GM18868 (cell line): ENCODE measurements around the gene ATP8A2.
"Not testable (repeated sequence)": the region's sequence is repeated elsewhere in the genome, so short reads cannot be mapped to it uniquely, and the experiment has no call there.

ENCODE experiments used
- ATAC-seq: cut with Tn5 transposase; IDR thresholded peaks from one replicate; pipeline ENCODE4 v1.9.1; 2021; ENCODE audit warnings: mild to moderate bottlenecking, moderate library complexity; ENCODE audit not compliant: unreplicated experiment

Gene ATP8A2

DNA sequence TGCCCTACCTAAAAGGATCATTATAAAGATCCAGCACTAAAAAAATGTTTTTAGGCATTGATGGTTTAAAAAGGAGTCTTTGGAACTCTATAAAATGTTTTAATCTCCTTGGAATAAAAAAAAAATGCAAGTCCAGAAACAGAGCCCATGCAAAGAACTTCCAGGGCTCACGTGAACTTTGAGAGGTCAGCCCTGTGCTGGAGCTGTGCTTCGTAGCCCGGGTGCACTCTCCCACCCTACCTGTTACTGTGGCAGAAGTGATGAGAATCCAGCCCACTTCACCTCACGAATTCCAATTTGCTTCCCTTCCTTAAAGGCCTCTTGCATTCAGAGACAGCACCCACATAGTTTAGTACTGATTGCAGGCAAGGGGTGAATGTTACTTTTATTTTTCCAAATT lies 412.3 kb downstream of the ATP8A2 start:
- no peak for ATAC-seq

DNA sequence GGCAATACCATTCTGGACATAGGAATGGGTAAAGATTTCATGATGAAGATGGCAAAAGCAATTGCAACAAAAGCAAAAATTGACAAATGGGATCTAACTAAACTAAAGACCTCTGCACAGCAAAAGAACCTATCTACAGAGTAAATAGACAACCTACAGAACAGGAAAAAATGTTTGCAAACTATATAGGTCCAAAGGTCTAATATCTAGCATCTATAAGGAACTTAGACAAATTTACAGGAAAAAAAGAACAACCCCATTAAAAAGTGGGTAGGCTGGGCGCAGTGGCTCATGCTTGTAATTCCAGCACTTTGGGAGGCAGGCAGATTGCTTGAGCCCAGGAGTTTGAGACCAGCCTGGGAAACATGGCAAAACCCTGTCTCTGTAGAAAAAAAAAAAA lies 418.4 kb downstream of the ATP8A2 start:
- ATAC-seq: not testable (repeated sequence)

DNA sequence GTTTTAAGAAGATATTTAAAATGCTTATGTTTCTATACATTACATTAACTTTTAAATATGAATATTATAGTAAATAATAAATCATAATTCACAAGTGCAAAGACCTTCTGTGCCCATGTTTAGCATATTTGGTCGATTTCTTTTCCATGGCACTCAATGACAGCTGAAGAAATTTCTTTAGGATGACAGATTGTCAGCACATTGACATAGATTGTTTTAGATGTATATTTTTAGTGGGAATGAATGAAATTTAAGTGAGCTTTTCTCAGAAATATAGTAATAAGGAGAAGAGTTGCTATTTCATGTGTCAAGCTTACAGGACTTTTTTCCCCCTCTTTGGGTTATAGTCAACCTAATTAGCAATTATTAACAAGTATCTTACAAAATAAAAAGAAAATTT lies 423.5 kb downstream of the ATP8A2 start:
- ATAC-seq: no peak

DNA sequence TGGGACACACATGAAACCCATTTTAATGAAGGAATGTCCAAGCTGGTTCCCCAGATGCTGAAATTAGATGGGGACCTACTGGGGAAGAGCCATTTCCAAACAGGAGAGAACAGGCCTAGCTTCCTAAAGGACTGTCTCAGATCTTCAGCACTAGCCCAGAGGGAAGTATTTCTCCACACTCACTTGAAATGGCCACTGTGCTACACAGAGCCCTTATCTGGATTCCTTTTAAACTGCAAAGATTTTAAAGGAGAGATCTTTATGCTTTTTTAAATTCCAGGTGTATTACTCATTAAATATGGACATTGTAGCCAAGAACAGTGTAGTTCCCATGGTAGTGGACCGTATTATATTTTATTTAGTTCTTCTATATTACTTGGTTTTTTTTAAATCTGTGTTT lies 424.7 kb downstream of the ATP8A2 start:
- no peak for ATAC-seq

DNA sequence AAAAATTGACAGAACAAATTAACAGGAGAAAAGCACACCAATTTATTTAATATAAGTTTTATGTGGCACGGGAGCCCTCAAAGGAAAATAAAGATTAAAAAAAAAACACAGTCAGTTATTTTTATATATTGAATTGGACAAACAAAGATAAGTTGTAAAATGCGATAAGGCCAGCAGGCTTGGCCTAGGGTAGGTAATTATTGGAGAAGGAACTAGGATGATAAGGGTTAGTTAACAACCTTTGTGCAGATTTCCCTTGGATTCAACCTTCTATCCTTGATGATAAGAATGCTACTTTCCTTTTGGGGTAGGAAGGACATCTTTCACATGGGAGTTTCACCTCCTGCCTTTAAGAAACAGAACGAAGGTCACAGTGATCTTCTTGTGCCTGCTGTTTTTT lies 427.2 kb downstream of the ATP8A2 start:
- ATAC-seq: no peak

DNA sequence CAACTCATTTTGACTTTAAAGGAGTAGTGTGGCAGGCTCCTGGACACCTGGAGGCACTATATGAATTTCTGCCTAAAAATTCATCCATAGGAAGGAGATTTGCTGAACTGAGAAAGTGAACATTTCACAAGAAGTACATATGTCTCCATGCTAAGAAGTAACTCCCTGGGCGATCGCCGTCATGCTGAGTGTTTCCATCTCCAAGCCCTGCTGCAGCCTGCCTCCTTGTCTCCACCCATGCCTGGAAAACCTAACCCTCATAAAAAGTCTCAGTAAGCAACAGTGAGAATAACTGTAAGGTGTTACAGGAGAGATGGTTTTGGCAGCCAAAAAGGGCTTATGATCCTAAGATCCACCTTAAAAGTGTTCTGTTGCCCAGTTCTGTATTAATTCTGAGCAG lies 428.7 kb downstream of the ATP8A2 start:
- no peak for ATAC-seq

DNA sequence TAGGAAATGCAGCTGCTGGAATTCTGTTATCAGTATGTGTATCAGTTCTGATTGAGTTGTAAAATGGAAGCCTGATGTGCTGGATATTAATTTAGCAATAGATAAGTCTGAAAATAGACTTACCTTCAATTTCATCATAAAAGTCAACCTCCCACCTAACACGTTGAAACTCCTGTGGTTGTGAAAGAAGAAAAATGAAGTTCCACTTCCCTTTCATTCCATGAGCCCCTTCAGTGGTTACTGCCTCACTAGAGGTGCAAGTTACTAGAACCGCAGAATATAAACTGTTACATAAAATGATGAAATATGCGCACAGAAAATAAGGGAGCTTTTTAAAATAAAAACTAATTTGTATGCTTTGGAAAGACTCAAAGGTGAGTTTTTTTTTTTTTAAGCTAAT lies 430.8 kb downstream of the ATP8A2 start:
- no peak for ATAC-seq

DNA sequence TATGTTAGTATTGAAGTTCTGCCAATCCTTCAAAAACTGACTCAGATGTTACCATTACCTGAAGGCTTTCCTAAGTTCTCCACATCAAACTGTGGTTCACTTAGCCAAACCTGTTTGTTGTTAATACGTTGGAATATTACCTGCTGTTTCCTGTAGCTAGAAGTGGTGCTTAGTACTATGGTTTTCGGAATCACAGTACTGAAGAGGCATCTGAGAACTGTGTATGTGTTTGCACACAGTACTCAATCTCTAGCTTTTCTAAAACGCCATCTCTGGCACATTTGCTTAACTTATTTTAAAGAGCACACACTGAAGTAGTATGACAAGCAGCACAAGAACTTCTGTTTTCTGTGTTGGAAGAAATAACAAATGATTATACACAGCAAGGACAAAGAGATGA lies 431.9 kb downstream of the ATP8A2 start:
- no peak for ATAC-seq

DNA sequence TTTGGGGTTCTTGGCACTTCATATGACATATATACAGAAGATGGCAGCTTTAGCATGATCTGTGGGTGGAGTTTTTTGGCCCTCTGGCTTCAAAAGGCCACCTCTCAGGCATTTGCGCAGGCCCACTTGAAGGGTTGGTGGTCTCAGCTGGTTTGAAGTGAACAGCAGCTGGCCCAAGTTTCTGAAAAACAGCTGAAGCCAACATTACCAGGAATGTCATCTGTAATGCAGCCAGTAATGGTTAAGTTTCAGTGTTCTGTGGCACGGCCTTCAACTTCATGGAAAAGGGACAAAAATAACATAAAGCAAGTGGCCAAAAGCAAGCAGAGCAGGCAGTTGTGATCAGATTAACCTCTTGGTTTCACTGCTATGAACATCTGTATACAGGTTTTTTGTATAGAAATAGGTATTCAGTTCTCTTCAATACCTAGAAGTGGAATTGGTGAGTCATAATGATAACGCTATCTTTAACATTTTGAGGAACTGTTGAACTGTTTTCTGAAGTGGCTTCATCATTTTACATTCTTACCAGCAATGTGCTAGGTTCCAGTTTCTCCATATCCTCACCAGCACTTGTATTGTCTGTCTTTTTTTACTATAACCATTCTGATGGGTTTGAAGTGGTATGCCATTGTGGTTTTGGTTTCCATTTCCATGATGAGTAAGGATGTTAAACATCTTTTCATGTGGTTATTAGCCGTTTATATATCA lies 434.6 kb downstream of the ATP8A2 start:
- peak; percentile 54 for ATAC-seq

DNA sequence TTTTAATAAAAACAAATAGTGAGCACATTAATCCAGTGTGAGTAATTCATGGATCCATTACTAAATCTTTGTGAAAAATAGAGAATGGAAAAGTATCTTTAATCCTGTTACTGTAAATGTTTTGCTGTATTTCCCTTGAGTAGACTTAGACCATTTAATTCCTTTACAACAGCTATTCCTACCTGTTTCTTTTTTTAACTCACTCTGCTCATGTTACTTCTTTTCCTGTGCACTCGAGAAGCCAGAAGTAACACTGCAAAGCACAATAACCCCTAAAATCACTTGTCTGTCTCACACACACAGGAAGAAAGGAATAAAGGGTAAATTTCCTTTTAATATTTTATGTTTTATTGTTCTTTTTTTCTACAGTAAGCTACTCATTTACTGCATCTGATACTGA lies 435.8 kb downstream of the ATP8A2 start:
- ATAC-seq: no peak

DNA sequence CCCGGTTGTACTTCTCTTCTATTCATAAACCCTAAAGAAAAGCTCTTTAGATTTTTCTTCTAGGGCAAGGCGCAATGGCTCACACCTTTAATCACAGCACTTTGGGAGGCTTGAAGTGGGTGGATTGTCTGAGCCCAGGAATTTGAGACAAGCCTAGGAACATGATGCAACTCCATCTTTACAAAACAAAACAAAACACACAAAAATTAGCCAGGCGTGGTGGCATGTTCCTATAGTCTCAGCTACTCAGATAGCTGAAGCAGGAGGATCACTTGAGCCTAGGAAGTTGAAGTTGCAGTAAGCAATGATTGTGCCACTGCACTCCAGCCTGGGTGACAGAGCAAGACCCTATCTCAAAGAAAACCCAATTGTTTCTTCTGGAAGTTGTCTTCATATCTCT lies 439.7 kb downstream of the ATP8A2 start:
- ATAC-seq: no peak

DNA sequence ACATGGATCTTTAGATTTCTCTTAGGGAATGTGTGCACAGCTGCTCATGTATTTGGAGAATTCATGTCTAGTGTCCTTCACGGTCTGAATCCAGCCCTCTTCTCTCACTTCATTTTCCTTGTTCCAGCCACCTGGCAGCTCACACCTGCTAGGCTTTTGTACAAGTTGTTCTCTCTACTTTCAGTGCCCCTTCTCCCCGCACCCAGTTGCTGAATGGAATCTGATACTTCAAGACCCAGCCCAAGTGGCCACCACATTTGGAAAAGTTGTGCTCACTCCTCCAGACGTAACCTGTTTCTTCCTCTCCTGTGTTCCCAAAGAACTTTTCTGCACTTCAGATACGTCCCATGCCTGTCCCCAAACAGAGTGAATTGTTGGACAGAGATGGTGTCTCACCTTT lies 444.5 kb downstream of the ATP8A2 start:
- no peak for ATAC-seq

DNA sequence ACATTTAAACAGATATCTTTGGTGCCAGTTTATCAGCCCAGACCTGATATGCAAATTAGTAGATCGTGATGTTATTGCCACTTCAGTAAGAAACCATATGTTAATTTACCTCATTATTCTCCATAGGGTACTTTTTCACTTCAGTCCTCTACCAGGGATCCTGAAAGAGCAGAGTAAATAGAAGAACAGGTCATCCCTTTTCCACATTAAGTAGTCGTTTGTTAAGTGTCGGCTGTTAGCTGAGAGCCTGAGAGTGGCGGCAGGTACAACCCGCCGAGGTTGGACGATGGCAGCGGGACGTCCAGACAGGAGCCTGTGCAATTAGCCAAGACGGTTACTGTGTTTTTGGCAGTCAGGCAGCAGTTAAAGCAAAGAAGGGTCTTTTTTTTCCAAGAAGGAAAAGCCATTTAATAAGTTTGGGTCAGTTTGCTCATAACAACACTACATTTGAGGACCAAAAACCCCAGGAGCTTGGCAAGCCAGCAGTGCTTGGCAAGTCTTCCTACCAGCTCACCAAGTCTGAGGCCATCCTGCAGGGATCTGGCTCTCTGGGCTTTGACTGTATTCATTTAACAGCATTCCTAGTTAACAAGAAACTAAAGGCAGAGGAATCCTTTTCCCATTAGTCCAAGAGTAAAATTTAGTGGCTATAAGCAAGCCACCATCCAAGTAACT lies 448.2 kb downstream of the ATP8A2 start:
- ATAC-seq: no peak

DNA sequence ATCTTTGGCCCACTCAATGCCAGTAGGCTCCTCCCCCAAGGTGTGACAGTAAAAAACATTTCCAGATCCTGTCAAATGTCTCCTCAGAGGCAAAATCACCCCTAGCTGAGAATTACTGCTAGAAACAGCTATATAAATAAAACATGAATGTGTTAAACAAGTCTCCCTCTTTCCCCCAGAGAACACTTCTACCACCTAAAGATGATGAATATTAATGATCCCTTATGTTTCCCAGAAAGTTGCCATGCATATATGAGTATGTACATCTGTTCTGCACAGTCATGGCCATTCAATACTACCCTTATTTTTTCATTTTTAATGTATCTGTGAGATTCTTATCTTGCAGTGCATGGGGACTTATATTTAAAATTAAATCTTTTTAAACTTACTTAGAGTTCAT lies 450.0 kb downstream of the ATP8A2 start:
- ATAC-seq: no peak

DNA sequence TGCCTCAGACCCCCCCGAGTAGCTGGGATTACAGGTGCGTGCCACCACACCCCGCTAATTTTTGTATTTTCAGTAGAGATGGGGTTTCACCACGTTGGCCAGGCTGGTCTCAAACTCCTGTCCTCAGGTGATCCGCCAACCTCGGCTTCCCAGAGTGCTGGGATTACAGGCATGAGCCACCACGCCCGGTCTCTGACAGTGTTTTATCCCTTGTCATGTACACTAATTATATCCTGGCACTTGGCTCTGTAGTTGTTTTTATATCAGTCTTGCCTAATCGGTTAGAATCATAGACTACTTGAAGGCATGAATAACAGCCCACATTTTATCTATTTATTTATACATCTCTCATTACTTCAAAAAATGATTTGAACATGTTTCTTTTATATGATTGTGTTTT lies 455.4 kb downstream of the ATP8A2 start:
- not testable (repeated sequence) for ATAC-seq

DNA sequence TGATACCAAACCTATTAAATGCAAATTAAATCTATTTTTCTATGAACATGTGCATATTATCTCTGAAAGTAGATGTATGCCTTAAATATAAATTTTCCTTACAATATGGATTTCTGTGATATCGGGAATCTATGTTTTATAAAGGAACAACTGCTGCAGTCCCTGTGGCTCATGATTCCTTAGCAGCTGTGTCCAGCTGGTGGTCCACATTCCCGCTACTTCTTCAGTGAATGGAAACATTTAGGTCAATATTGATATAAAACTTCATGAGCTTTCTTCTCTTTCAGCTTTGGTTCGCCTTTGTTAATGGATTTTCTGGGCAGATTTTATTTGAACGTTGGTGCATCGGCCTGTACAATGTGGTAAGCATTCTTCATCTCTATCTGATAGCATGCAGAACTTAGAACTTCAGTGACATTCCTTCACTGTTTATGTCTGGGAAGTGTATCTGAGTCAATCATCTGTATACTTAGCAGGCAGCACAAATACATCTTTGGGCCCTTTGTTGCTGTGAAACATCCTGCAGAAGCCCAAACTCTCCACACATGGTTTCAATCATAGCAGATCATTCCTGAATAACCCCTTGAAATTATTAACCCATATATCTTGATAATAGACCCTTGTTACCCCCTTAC lies 456.2 kb downstream of the ATP8A2 start:
- ATAC-seq: no peak

DNA sequence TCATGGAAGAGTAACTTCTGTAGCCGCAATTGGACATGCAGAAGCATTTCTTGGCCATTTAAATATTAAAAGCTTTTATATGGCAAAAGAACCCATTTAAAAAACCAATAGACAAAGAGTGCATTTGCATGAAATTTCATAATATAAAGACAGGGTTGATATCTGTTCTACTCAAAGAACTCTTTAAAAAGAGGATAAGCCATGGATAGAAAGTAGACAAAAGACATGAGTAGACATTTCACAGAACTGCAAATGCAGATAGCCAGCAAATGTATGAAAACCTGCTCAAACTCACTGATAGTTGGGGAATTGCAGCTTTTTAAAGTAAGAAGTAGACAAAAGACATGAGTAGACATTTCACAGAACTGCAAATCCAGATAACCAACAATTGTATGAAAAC lies 462.0 kb downstream of the ATP8A2 start:
- no peak for ATAC-seq

DNA sequence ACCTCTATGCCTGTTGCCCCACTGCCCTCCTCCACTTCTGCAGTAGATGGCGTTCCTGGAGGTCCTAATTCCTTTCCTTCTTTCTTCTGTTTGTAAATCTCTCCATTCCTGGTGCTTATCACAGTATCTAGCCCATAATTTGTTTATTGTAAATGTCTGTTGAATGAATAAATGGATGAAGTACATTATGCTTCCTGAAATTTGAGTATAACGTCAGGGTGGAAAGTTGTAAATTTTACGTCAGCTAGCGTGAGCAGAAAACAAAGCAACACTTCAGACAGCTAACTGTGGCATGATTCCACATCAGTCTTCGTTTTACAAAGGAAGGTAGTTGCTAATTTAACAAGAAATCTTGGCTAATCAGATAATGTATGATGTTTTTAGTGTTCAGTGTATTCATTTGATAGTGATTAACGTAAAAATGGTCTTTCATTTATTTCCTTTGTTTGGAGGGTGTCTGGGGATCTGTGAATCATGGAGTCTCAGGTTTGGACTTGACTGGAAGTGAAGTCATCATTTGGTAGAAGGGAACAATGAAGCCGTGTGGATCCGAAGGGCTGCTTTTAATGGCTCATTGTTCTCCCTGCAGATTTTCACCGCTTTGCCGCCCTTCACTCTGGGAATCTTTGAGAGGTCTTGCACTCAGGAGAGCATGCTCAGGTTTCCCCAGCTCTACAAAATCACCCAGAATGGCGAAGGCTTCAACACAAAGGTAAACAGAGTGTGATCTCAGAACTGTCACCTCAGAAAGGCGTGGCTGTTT lies 465.0 kb downstream of the ATP8A2 start:
- ATAC-seq: no peak

DNA sequence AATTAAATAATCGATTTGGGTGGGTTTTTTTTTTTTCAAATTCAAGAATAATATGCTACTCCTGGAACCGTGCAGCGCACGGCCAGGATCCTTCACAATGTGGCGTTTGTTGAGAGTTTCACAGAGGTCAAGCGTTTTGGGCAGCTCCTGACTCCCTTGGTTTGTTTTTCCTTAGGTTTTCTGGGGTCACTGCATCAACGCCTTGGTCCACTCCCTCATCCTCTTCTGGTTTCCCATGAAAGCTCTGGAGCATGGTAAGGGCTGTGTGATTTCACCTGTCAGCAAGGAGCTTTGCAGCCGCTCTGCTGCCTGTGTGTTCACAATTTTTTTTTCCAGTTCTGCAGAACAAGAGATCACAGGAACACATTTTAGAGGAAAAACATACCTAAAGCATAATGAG lies 467.6 kb downstream of the ATP8A2 start:
- no peak for ATAC-seq

DNA sequence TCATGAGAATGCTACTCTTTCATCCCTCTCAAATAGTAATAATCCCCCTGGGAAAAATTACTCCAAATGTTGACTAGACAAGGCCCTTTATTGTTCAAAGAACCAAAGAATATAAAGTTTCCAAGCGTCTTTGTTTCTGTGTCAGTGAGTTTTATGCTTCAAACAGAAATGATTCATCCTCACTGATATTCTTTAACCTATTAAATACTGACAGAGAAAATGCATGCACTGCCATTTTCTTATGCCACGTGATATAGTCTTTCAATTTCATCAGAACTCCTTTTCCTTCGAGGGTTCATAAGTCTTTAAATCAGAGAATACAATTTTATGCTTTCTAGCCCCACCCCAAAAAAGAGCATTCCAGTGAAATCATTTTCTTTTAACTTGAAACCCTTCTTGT lies 468.5 kb downstream of the ATP8A2 start:
- no peak for ATAC-seq

DNA sequence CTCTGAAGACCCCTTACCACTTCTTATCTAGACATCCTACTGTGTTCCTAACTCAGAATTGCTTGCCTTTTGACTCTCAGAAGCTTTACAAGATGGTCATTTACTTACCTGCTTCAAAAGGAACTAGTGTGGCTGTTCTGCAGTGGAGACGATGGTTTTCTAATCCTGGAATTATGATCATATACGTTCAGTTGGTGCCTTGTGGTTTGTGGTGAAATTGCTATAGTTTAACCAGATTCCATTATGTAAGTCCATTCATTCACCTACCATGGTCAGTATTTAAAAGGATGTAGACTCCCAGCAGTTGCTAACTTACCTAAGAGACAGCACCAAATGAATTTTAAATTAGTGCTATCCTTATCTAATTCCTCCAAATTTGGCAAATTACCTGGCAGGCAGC lies 469.2 kb downstream of the ATP8A2 start:
- ATAC-seq: no peak

DNA sequence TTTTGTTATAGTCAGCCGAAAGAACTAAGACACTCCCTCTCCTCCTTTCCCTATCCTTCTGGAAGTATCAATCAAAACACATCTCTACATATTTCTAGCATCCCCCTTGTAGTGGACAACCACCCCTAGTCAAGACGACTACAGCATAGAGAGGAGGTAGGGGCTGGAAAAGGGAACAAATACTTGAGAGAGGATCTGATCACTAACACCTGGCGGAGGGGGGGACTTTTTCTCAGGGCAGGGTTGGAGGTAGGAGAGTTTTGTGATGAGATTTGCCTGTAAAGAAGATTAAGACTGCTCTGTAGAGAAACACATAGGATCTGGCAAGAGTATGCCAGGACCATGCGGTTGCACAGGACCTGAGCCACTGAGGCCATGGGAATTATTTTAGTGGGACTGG lies 471.9 kb downstream of the ATP8A2 start:
- no peak for ATAC-seq
